ENCODE data around the gene CREB3L2.
"Not testable (repeated sequence)": the region's sequence is repeated elsewhere in the genome, so short reads cannot be mapped to it uniquely, and the experiment has no call there.

The CREB3L2 gene

DNA sequence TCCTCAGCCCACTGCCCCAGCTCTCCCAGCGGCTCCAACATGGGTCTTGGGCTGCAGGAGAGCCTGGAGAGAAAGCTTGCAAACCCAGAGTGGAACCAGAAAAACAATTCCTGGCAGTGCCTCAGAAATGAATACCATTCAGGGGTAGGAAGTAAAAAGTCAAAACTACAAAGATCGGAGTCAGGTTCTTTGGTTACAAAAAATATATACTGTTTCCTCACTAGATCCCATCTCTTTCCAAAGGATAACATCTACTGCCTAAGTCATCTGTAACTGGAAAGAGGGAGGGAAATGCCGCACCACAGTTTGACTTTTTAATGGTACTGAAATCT, 14.9 kb downstream of the CREB3L2 start:
- no peak for DNase-seq

GRCh38 chr7:137986252-137987017, 15.5 kb downstream of the CREB3L2 start:
- DNase-seq, result no peak

GRCh38 chr7:137985897-137986251, 16.0 kb downstream of the CREB3L2 start:
- DNase-seq, result no peak

DNA sequence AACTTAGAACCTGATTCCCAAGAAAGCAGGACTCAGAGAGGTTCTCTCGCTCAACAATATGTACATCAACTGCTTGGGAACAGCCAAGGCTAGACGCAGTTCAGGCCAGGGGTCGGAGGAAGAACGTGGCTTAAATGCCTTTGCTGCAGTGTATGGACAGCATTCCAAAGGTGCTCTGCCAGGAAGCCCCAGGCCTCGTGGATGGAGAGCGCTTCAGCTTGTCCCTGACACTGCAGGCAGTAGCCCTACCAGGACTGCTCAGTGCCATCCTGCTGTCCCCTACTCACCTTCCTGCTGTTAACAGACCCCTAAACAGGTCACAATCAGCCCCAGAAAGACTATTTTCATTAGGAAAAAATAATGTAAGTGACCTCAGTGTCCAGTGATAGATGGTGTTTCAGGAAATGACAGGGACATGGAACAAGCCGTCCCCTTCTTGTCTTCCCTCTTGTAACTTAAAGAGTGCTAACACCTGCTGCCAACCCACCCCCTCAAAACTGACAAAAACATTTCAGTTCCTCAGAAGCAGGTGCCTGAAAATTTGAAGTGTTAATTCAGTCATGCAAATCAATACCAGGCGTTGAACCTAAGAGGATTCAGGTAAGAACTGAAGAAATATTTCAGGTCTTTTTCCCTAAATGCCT, 16.5 kb downstream of the CREB3L2 start:
- no peak for DNase-seq

DNA sequence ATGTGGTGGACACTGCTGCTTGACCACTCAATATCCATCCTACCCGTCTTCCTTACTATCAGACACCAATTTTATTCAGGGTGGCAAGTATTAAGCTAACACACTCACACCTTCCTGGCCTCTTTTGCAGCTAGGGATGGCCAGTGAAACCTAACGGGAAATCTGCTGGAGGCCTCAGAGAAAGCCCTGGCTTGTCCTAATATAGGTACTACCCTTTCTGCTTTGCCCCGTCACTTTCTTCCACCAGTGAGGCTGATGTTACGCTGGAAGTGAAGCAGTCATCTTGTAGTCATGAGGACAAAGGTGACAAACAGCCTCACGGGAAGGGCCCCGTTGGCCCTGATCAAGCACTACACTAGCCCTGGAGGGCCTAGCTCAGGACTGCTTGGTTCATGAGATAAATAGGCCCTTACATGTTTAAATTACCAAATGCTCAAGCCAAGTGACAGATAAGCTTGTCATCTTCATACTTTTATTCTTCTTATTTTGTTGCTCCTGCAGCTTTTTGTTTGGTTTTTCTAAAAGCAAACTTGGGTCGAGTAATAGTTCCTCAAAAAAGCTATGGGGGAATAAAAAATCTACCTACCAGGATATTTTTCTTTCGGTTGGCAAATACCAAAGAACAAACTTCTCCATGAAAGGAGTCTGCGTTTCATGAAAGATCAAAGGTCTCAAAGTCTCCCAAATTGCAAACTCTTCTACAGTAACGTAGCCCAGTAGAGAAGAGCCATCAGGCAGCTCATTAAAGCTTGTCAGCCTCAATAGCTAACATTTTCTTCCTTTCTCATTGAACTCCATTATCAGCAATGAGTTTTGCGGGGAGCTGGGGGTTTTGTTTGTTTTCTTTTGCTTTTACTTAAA, 17.5 kb downstream of the CREB3L2 start:
- DNase-seq, result no peak

DNA sequence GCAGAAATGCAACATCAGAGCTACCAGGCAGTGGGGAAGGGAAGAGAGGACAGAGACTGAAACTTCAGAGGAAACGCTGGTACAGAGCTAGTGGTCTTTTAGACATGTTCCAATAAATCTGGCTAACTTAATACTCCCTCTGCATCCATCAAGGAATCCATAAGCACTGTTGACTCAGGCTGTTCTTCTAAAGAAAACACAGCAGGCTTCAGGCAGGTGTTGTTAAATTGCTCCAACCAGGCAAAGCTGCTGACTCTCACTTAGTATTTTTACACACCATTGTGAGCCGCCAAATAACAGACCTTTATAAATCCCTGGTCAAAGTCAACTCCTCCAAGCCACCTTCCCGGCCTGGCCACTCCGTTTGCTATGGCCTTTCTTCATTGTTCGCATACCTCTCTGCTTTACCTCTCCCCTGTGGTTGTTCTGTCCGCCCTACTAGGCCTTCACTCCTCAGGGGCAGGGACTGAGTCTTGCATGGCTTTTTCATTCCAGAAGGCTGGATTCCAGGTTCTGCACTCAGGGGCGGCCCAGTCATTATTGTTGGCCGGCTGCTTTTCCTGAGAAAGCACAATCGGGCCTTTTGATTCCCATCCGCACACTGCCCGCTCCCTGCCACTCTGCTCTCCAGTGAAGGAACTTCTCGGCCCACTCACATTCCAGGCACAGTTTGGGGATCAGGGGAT, 18.4 kb downstream of the CREB3L2 start:
- DNase-seq, result peak; percentile 53

GRCh38 chr7:137982394-137982793, 19.5 kb downstream of the CREB3L2 start:
- not testable (repeated sequence) for DNase-seq

DNA sequence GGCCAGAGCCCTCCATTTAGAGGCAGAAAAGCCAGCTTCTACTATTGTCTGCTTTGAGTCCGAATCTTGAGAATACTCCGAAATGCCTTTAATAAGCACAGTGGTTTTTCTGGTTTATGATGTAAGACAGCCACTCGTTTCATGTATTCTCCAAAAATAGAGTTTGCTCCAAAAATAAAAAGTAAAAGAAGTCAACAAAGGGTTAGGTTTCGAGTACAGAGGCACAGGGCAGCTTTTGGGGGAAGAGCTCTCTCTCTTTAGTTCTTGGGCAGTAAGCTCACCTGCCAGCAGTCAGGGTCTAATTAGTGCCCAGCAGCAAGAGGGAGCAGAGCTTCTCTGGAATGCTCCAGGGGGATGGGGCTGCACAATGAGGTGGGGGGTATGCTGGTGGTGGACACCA, 20.2 kb downstream of the CREB3L2 start:
- no peak for DNase-seq

DNA sequence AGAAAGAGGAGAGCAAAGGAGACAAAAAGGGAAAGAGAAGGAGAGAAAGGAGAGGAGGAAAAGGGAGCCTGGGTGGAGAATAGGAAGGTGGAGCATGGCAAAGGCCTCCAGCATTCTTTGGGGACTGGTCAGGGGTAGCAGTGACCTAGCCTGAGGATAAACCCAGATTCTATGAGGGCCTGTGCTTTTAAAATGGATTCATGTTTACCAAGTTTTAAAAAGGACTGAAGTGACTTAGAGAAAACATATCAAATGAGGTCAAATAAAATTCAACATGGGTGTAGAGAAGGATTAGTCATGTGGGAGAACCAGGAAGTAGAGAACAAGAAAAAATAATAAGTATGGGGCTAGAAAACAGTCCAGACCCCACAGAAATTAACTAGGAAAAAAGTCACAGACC, 20.7 kb downstream of the CREB3L2 start:
- no peak for DNase-seq

GRCh38 chr7:137980308-137980707, 21.6 kb downstream of the CREB3L2 start:
- no peak for DNase-seq

DNA sequence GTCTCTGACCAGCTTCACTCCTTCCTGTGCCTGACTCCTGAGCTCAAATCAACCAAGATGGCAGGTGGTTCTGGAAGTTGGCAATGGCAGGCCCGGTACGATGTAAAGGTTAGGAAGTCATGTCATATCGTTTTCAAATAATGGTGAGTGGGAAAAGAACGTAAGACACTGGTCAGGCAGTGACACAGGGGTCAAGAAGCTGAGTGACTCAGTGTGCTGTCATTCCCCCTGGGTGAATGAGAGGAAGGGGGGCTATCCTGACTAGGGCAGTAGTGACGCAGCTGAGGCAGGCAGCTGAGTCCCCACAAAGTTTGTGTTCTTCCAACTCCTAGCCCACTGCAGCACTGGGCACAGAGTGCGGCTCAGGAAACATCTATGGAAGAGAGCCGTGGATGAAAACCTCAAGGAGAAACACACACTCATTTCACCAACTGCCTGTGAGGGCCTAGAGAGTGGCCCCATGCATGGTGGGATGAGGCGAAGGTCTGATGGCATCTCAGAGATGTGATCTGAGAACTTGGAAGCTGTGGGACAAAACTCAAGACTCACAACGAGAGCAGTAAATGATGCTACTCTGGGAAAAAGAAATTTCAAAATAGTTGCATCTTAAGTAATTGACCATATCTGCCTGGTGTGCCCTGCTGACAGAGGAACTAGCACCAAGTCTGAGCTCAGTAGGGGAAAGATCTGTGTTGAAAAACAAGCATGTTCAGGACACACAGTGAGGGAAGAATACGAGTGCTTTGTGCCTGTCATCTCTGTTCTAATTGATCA, 23.2 kb downstream of the CREB3L2 start:
- no peak for DNase-seq

- DNase-seq, result no peak
These were observed 24.7 kb downstream of the CREB3L2 start for GRCh38 chr7:137977173-137977572.

DNA sequence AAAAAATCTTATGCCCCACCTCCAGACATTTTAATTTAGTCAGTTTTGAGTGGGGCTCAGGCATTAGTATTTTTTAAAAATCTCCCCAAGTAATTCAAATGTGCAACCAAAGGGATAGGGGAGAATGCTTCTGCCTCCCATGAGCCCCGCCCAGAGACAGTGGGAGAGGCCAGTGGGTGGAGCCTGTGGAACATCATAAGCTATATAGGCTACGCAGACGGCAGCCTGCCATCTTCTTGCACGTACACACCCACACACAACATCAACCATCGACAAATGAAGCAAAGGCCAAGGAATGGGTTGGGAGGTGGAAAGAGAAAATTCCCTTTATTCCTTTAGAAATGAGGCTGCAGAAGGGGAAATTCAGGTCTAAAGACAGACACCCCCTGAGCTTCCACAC, 25.2 kb downstream of the CREB3L2 start:
- no peak for DNase-seq

- no peak for DNase-seq
These were observed 25.7 kb downstream of the CREB3L2 start for GRCh38 chr7:137976232-137976631.

GRCh38 chr7:137975768-137976167, 26.1 kb downstream of the CREB3L2 start:
- DNase-seq, result peak; percentile 52

- no peak for DNase-seq
These were observed 26.7 kb downstream of the CREB3L2 start for GRCh38 chr7:137975221-137975620.

DNA sequence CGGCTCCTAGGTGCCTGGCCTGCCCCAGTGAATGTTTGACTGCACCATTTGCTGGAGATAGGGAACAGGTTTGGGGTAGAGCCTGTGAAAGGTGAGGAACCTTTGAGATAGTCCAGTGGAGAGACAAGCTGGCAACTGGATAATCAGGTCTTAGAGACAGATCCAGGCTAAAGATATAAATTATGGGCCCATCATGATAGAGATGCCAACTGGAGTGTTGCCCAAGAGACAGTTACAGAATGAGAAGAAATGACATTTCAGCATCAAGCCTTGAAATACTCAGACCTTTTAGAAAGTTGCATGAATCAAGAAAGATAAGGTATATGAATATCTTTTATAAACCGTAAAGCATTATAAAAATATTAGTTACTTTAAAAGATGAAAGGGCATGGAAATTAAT, 27.1 kb downstream of the CREB3L2 start:
- no peak for DNase-seq

- DNase-seq, result peak; percentile 80
These were observed 31.5 kb downstream of the CREB3L2 start for GRCh38 chr7:137970253-137970975.

DNA sequence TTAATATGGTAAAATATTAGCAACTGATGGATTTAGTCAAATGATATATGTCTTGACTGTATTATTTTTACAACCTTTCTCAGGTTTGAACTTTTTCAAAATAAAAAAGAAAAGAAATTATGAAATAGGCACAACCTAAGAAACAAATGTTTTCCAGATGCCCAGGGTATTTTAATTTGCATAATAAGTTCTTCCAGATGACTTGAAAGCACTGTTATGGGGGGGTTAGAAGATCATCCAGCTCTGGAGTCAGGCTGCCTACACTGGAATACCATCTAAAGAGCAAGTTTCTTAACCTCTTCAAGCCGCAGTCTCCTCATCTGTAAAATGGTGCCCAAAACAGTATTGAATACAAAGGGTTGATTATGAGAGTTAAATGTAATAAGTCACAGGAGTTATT, 32.1 kb downstream of the CREB3L2 start:
- DNase-seq, result no peak

GRCh38 chr7:137968890-137969289, 33.0 kb downstream of the CREB3L2 start:
- no peak for DNase-seq

DNA sequence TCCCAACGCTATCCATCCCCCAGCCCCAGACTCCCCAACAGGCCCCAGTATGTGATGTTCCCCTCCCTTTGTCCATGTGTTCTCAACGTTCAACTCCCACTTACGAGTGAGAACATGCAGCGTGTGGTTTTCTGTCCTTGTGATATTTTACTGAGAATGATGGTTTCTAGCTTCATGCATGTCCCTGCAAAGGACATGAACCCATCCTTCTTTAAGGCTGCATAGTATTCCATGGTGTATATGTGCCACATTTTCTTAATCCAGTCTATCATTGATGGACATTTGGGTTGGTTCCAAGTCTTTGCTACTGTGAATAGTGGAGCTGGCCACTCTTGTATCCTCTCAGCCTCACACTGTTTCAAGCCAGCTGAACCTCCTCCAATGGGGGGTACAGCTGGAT, 33.5 kb downstream of the CREB3L2 start:
- not testable (repeated sequence) for DNase-seq
